NCI-H510A treated with DMSO at 0.1 percent for 48 hours (cell line): ENCODE data around the gene LRP6.
"Not testable (repeated sequence)": the region's sequence is repeated elsewhere in the genome, so short reads cannot be mapped to it uniquely, and the experiment has no call there.

Experiments used
- DNase-seq: peaks from one replicate; lab custom pipeline; 2025; lab: John Stamatoyannopoulos, UW

The LRP6 gene

GRCh38 chr12:12180575-12180974, 86.3 kb downstream of the LRP6 start:
- no peak for DNase-seq

- no peak for DNase-seq
These were observed 86.7 kb downstream of the LRP6 start for GRCh38 chr12:12180136-12180535.

GRCh38 chr12:12178559-12178958, 88.3 kb downstream of the LRP6 start:
- DNase-seq = no peak

GRCh38 chr12:12176402-12176801, 90.4 kb downstream of the LRP6 start:
- no peak for DNase-seq

- no peak for DNase-seq
These were observed 94.8 kb downstream of the LRP6 start for GRCh38 chr12:12171991-12172511.

- no peak for DNase-seq
These were observed 99.0 kb downstream of the LRP6 start for GRCh38 chr12:12167847-12168246.

- no peak for DNase-seq
These were observed 100.1 kb downstream of the LRP6 start for GRCh38 chr12:12166751-12167150.

GRCh38 chr12:12159988-12160387, 106.9 kb downstream of the LRP6 start:
- no peak for DNase-seq

GRCh38 chr12:12158858-12159257, 108.0 kb downstream of the LRP6 start:
- no peak for DNase-seq

- DNase-seq = no peak
These were observed 109.4 kb downstream of the LRP6 start for GRCh38 chr12:12157424-12157823.

- DNase-seq = peak; percentile 30
These were observed 110.0 kb downstream of the LRP6 start for GRCh38 chr12:12156828-12157227.

- peak; percentile 57 for DNase-seq
These were observed 110.7 kb downstream of the LRP6 start for GRCh38 chr12:12156116-12156515.

GRCh38 chr12:12153596-12153995, 113.2 kb downstream of the LRP6 start:
- no peak for DNase-seq

- no peak for DNase-seq
These were observed 119.7 kb downstream of the LRP6 start for GRCh38 chr12:12147111-12147510.

- not testable (repeated sequence) for DNase-seq
These were observed 122.3 kb downstream of the LRP6 start for GRCh38 chr12:12144531-12144930.

GRCh38 chr12:12141000-12141399, 125.8 kb downstream of the LRP6 start:
- no peak for DNase-seq

GRCh38 chr12:12138203-12139154, 128.4 kb downstream of the LRP6 start:
- no peak for DNase-seq

GRCh38 chr12:12133785-12134184, 133.1 kb downstream of the LRP6 start:
- DNase-seq = no peak

- DNase-seq = no peak
These were observed 133.6 kb downstream of the LRP6 start for GRCh38 chr12:12133259-12133658.

GRCh38 chr12:12128670-12129069, 138.2 kb downstream of the LRP6 start:
- no peak for DNase-seq

- DNase-seq = no peak
These were observed 139.5 kb downstream of the LRP6 start for GRCh38 chr12:12127304-12127703.

- no peak for DNase-seq
These were observed 140.3 kb downstream of the LRP6 start for GRCh38 chr12:12126551-12126950.

GRCh38 chr12:12123036-12123604, 143.7 kb downstream of the LRP6 start:
- no peak for DNase-seq
